ACC112 (cell line): ENCODE measurements around the gene SRC.

Experiments used
- H2AFZ ChIP-seq: fragments of 200-600 bp; sonication (generic); one replicate; pipeline ENCODE4 v1.6.0; 2017; ENCODE audit warnings: antibody characterized with exemption, low read length; ENCODE audit not compliant: unreplicated experiment
- H3K27ac ChIP-seq: fragments of 200-600 bp; sonication (generic); 2 replicates; pipeline ENCODE4 v1.5.1; 2014; ENCODE audit warnings: low read depth, mild to moderate bottlenecking, antibody characterized with exemption, low read length, moderate library complexity
- H3K27me3 ChIP-seq: fragments of 200-600 bp; sonication (generic); 2 replicates; pipeline ENCODE4 v1.6.1; 2014; ENCODE audit warnings: mild to moderate bottlenecking, antibody characterized with exemption, low read length, moderate library complexity, mixed read lengths; ENCODE audit not compliant: insufficient read depth
- H3K36me3 ChIP-seq: fragments of 200-600 bp; sonication (generic); 2 replicates; pipeline ENCODE4 v1.6.1; 2016; ENCODE audit warnings: mild to moderate bottlenecking, antibody characterized with exemption, low read length, moderate library complexity, mixed read lengths; ENCODE audit not compliant: insufficient read depth
- H3K4me1 ChIP-seq: fragments of 200-600 bp; sonication (generic); one replicate; pipeline ENCODE4 v1.6.1; 2016; ENCODE audit warnings: low read length, mixed read lengths; ENCODE audit not compliant: insufficient read depth, unreplicated experiment, control insufficient read depth
- H3K4me3 ChIP-seq: fragments of 200-600 bp; sonication (generic); 2 replicates; pipeline ENCODE4 v1.5.1; 2014; ENCODE audit warnings: mild to moderate bottlenecking, low read depth, low read length
- H3K79me2 ChIP-seq: fragments of 200-600 bp; sonication (generic); one replicate; pipeline ENCODE4 v1.6.0; 2016; ENCODE audit warnings: low read length; ENCODE audit not compliant: control insufficient read depth, unreplicated experiment, insufficient read depth

The SRC gene

DNA sequence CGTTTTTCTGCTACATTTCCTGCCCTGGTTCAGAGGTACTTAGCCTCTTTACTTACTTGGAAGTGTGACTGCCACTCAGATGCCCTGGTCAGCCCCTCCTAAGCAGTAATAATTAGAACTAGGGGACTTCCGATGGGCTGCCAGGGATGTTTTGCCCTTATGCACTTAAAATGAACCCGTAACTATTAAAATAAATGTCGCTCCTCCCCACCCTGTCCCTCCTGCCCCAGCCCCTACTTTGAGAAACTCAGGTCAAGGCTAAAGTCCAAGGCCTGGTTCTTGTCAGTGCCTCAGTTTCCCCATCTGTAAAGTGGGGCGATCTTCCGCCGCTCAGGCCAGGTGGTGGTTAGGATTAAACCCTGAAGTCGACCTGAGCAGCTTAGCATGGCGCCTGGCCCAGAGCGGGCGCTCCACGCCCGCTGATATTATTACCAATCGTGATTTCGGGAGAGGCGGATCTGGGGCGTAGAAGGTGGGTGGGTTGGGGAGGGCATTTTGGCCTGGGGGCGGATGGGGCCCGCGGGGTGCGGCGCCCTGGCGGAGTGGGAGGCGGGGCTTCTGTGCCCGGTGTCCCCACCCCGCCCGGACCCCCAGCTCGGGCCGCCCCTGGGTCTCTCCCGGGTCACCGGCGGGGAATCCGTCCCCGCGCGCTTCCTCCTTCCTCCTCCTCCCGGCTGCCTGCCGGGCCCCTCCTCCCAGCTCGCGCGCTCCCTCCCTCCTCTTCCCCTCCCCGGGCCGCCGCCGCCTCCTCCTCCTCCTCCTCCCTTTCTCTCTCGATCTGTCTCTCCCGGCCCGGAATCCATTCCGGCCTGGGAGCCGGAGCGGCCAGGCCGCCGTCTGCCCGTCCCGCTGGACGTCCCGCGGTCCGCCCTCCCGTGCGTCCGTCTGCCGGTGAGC, at the start of gene SRC:
Gene SRC (plus strand): TSS at position 802 of the 897 bp plus-strand sequence. CDS start 38,014 bp downstream, outside the sequence.
- H3K27ac ChIP-seq, result no peak within 1 kb of the TSS
- H3K4me1 ChIP-seq, result peaks cover 20% of the 10 kb centered on the region
- peak within 1 kb of the TSS; percentile 82 for H2AFZ ChIP-seq
- H3K36me3 ChIP-seq, result no peaks in the 10 kb centered on the region
- peaks cover 28% of the 10 kb centered on the region for H3K79me2 ChIP-seq
- peak within 1 kb of the TSS; percentile 81 for H3K4me3 ChIP-seq
- no peaks in the 10 kb centered on the region for H3K27me3 ChIP-seq

DNA sequence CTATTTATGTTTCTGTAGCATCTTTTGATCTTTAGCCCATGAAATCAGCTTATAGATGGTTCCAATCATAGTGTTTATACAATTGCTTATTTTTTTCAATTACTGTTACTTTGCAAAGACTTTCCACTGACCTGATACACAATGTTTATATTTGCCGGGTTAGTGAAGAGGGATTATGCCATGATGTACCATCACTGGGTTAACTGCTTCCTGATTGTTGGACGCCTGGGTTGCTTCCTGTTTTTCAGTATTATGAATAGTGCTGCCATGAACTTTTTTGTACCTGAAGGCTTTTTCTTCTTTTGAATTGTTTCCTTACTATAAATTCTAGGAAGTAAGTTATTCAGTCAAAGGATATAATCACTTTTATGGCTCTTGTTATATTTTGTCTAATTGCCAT, 49.6 kb upstream of the SRC start:
- no peaks in the 10 kb centered on the region for H3K27me3 ChIP-seq
- no peak overlapping the region for H3K4me3 ChIP-seq
- H3K27ac ChIP-seq, result peak overlapping the region; percentile 90
- H3K79me2 ChIP-seq, result peaks cover 62% of the 10 kb centered on the region
- H3K36me3 ChIP-seq, result peaks cover 3% of the 10 kb centered on the region; the same call in 1 of the 2 replicates
- H3K4me1 ChIP-seq, result peaks cover 46% of the 10 kb centered on the region
- no peak overlapping the region for H2AFZ ChIP-seq

DNA sequence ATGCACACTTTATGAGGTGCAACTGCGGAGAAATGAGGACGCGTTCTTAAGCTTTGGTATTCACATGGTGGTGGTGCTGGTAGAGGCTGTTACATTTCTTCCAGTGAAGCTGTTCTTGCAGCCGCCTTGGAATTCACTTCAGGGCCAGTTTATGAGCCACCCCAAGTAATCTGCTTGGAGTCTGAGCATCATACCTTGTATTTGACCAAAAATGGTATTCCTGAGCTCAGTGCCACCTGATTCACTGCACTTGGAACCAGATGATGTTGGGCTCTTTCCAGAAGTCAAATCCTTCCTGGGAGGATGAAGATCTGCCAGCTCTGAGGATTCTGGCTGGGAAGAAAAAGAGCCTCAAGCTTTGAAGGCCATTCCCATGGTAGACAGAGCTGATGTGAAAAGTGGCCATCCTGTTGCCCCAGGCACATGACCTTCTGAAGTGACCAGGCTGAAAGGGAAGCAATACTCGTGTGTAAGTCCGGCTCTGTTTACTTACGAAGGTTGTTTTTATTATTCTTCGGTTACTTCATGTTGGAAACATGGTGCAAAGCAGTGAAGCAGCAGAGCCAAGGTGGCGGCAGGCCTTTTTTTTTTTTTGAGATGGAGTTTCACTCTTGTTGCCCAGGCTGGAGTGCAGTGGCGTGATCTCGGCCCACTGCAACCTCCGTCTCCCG, 48.7 kb upstream of the SRC start:
- Histone ChIP-seq H3K27me3 (no peaks in the 10 kb centered on the region), H3K79me2 (peaks cover 54% of the 10 kb centered on the region), H3K4me1 (peaks cover 46% of the 10 kb centered on the region), H3K27ac (peak overlapping the region; percentile 90), H2AFZ (no peak overlapping the region), H3K4me3 (no peak overlapping the region), H3K36me3 (peaks cover 11% of the 10 kb centered on the region)

DNA sequence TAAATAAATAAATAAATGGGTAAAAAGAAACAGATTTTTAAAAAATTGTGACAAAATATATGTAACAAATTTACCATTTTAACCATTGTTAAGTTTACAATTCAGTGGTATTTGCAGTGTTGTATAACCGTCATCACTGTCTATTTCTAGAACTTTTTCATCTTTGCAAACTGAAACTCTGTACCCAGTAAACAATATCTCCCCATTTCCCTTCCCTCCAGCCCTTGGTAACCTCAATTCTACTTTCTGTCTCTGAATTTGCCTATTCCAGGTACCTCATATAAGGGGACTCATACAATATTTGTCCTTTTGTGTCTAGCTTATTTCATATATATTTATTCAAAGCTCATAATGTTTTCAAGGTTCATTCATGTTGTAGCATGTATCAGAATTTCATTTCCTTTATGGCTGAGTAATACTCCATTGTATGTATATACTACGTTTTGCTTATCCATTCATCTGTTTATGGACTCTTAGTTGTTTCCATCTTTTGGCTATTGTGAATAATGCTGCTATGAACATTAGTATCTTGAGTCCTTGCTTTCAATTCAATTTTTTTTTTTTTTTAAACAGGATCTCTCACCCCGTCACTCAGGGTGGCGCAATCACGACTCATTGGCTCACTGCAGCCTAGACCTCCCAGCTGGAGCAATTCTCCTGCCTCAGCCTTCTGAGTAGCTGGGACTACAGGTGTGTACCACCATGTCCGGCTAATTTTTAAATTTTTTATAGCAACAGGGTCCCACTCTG, 47.6 kb upstream of the SRC start:
- Histone ChIP-seq H3K27ac (peak overlapping the region; percentile 58), H3K79me2 (peaks cover 45% of the 10 kb centered on the region), H3K27me3 (no peaks in the 10 kb centered on the region), H3K4me3 (no peak overlapping the region), H2AFZ (no peak overlapping the region), H3K36me3 (peaks cover 14% of the 10 kb centered on the region), H3K4me1 (peaks cover 46% of the 10 kb centered on the region)

DNA sequence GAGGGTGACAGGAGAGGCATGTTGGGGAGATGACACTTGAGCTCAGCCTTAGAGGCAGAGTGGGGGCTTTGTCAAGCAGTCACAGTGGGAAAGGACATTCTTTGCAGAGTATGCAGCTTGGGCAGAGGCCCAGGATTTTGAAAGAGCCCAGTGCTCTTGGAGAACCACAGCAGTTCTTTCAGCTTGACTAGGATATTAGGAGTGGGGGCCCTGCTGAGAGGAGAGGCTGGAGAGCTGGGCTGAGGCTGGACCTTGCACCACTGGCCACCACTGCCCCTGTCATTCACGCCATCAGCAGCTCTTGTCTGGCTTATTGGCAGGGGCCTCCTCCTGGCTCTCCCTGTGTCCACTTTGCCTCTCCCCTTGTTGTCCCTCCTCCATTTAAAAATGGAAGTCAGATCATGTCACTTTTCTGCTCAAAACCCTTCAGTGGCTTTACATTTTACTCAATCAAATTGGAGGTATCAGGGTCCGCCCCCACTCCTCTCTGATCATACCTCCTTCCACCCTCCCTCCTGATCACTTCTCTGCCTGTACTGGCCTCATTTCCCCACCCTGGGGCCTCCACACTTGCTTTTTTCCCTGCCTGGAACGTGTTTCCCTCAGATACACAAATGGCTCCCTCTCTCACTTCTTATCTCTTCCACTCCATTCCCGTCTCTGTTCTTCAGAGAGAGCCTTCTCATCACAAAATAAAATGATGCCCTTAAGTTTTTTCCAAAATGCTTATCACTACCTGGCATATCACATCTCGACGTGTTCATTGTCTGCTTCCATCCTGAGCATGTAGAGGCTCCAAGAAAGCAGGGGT, 46.0 kb upstream of the SRC start:
- H3K36me3 ChIP-seq, result peaks cover 14% of the 10 kb centered on the region

DNA sequence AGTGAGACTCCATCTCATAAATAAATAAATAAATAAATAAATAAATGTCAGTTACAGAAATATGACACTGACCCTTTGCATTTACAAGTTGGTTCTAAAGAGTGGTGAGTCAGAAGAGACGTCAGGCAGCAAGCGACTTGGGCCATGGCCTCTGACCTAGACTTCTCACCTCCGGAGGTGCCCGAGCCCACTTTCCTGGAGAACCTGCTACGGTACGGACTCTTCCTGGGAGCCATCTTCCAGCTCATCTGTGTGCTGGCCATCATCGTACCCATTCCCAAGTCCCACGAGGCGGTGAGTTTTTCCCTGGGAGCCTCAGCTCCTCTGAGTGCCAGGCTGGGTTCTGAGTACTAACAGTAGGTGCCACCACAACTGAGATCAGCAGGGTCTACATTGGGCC, 44.8 kb upstream of the SRC start:
- Histone ChIP-seq H3K27me3 (no peaks in the 10 kb centered on the region), H3K4me3 (no peak overlapping the region), H3K4me1 (peaks cover 21% of the 10 kb centered on the region), H3K27ac (no peak overlapping the region), H3K36me3 (peaks cover 14% of the 10 kb centered on the region), H3K79me2 (peaks cover 31% of the 10 kb centered on the region), H2AFZ (no peak overlapping the region)

More for the DNA sequence above, 46.0 kb upstream of the SRC start:
- H3K4me1 ChIP-seq, result peaks cover 30% of the 10 kb centered on the region
- no peak overlapping the region for H3K4me3 ChIP-seq
- peaks cover 39% of the 10 kb centered on the region for H3K79me2 ChIP-seq
- H3K27me3 ChIP-seq, result no peaks in the 10 kb centered on the region
- no peak overlapping the region for H2AFZ ChIP-seq
- H3K27ac ChIP-seq, result no peak overlapping the region

DNA sequence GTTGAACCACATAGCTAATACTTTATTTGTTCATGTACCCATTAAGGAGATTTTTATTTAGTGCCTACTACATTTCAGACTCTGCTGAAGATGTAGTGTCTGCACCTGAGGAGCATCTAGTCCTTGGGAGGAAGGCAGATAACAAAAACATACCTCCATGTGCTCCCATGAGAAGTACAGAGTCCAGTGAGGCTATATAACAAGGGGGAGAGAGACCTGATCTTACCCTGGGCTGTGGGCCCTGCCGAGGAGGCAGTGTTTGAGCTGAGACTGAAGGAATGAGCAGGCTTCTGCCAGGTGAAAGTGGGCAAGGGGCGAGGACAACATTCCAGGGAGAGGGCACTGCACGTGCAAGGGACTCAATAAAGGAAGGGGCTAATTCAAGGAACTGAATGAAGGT, 44.4 kb upstream of the SRC start:
- peaks cover 26% of the 10 kb centered on the region for H3K79me2 ChIP-seq
- peaks cover 14% of the 10 kb centered on the region for H3K36me3 ChIP-seq
- no peak overlapping the region for H3K4me3 ChIP-seq
- H3K4me1 ChIP-seq, result peaks cover 16% of the 10 kb centered on the region
- no peak overlapping the region for H2AFZ ChIP-seq
- H3K27me3 ChIP-seq, result no peaks in the 10 kb centered on the region
- H3K27ac ChIP-seq, result no peak overlapping the region

DNA sequence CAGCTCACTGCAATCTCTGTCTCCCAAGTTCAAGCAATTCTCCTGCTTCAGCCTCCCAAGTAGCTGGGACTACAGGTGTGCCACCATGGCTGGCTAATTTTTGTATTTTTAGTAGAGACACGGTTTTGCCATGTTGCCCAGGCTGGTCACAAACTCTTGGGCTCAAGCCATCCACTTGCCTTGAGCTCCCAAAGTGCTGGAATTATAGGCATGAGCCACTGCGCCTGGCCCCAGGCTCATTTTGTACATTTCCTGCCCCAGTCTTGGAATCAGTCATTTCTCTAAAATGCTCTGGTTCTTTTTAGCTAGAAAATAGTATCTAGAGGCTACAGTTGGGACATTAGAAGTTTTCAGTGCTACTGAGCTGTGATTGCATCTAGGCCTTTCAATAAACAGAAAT, 43.0 kb upstream of the SRC start:
- Histone ChIP-seq H3K36me3 (peaks cover 14% of the 10 kb centered on the region), H3K79me2 (peaks cover 14% of the 10 kb centered on the region)

DNA sequence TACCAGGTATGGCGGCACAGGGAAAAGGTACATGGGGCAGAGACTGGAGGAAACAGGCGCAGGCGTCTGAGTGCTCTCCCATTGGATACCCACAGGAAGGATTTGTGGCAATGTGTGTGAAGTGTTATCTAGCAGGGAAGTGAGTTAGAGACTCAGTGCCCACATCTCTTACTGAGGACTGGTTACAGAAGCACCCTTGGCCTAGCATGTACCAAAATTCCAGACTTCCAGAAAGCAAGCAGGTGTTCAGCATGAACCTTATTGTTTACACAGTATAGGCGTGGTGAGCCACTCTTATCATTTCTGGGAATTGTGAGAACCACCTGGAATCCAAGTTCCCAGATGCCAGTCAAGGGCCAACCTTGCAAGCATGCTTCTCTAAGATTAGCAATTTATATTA, 42.3 kb upstream of the SRC start:
- Histone ChIP-seq H3K4me3 (no peak overlapping the region), H3K27ac (no peak overlapping the region), H3K79me2 (peaks cover 11% of the 10 kb centered on the region), H3K36me3 (peaks cover 14% of the 10 kb centered on the region), H3K4me1 (peaks cover 2% of the 10 kb centered on the region), H2AFZ (no peak overlapping the region), H3K27me3 (no peaks in the 10 kb centered on the region)

More for the DNA sequence above, 43.0 kb upstream of the SRC start:
- Histone ChIP-seq H3K4me1 (peaks cover 8% of the 10 kb centered on the region), H3K27ac (no peak overlapping the region), H3K27me3 (no peaks in the 10 kb centered on the region), H2AFZ (no peak overlapping the region), H3K4me3 (no peak overlapping the region)

DNA sequence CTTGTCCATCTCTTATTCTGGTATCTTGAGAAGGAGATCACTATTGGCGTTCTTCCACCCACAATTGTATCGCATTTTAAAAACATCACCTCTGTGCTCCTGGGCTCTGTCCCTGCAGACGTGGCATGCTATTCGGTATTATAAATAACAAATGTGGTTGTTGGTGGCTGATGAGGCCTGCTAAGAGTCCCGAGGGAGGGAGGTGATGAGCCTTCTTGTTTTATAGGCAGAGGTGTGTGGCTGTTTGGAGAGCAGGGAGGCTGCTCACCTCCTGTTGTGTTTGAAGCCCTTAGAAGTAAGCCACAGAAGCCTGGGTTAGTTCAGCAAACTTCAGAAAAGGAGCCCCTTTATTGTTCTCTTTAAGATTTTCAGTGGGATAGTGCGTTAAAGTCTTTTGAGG, 40.9 kb upstream of the SRC start:
- Histone ChIP-seq H3K36me3 (peaks cover 14% of the 10 kb centered on the region), H3K27me3 (no peaks in the 10 kb centered on the region), H3K79me2 (peaks cover 3% of the 10 kb centered on the region), H3K4me1 (no peaks in the 10 kb centered on the region), H3K4me3 (no peak overlapping the region), H2AFZ (no peak overlapping the region), H3K27ac (no peak overlapping the region)
